ENCODE results near the gene SLC6A8.
A peak's percentile ranks its signal among the peaks of the same experiment; 100 is the strongest.

The SLC6A8 gene

GRCh38 chrX:153650959-153651358, 36.8 kb upstream of the SLC6A8 start:
- H3K9me3 ChIP-seq (ENCODE audit: insufficient read depth, low read depth, low read length), result no peaks in the 10 kb centered on the region

GRCh38 chrX:153651540-153652079, 36.1 kb upstream of the SLC6A8 start:
- Histone ChIP-seq H3K36me3 (ENCODE audit: insufficient read depth, low read depth, low read length) (no peaks in the 10 kb centered on the region), H3K4me1 (ENCODE audit: insufficient read depth, low read length) (no peaks in the 10 kb centered on the region), H3K27me3 (ENCODE audit: insufficient read depth, low read length) (peaks cover 29% of the 10 kb centered on the region), H3K9ac (ENCODE audit: low read depth, low read length) (no peak overlapping the region), H3K9me3 (ENCODE audit: insufficient read depth, low read depth, low read length) (no peaks in the 10 kb centered on the region), H3K27ac (ENCODE audit: low read length) (no peak overlapping the region), H3K4me3 (ENCODE audit: low read length) (no peak overlapping the region)

More at GRCh38 chrX:153650959-153651358, 36.8 kb upstream of the SLC6A8 start:
- H3K4me3 ChIP-seq (ENCODE audit: low read length), result no peak overlapping the region
- no peak overlapping the region for H3K9ac ChIP-seq (ENCODE audit: low read depth, low read length)
- peaks cover 36% of the 10 kb centered on the region for H3K27me3 ChIP-seq (ENCODE audit: insufficient read depth, low read length)
- H3K27ac ChIP-seq (ENCODE audit: low read length), result no peak overlapping the region
- H3K4me1 ChIP-seq (ENCODE audit: insufficient read depth, low read length), result no peaks in the 10 kb centered on the region
- H3K36me3 ChIP-seq (ENCODE audit: insufficient read depth, low read depth, low read length), result no peaks in the 10 kb centered on the region

- Histone ChIP-seq H3K9ac (ENCODE audit: low read depth, low read length) (no peak overlapping the region), H3K4me3 (ENCODE audit: low read length) (no peak overlapping the region), H3K9me3 (ENCODE audit: insufficient read depth, low read depth, low read length) (no peaks in the 10 kb centered on the region), H3K4me1 (ENCODE audit: insufficient read depth, low read length) (no peaks in the 10 kb centered on the region), H3K27ac (ENCODE audit: low read length) (no peak overlapping the region), H3K36me3 (ENCODE audit: insufficient read depth, low read depth, low read length) (no peaks in the 10 kb centered on the region), H3K27me3 (ENCODE audit: insufficient read depth, low read length) (peaks cover 11% of the 10 kb centered on the region)
These were observed 34.2 kb upstream of the SLC6A8 start for GRCh38 chrX:153653556-153653955.

GRCh38 chrX:153657161-153657560, 30.6 kb upstream of the SLC6A8 start:
- H3K27me3 ChIP-seq (ENCODE audit: insufficient read depth, low read length), result peaks cover 12% of the 10 kb centered on the region
- H3K27ac ChIP-seq (ENCODE audit: low read length), result no peak overlapping the region
- H3K9me3 ChIP-seq (ENCODE audit: insufficient read depth, low read depth, low read length), result no peaks in the 10 kb centered on the region
- no peak overlapping the region for H3K4me3 ChIP-seq (ENCODE audit: low read length)
- no peak overlapping the region for H3K9ac ChIP-seq (ENCODE audit: low read depth, low read length)
- no peaks in the 10 kb centered on the region for H3K36me3 ChIP-seq (ENCODE audit: insufficient read depth, low read depth, low read length)
- H3K4me1 ChIP-seq (ENCODE audit: insufficient read depth, low read length), result no peaks in the 10 kb centered on the region

GRCh38 chrX:153659268-153659667, 28.5 kb upstream of the SLC6A8 start:
- Histone ChIP-seq H3K9me3 (ENCODE audit: insufficient read depth, low read depth, low read length) (no peaks in the 10 kb centered on the region), H3K27me3 (ENCODE audit: insufficient read depth, low read length) (peaks cover 21% of the 10 kb centered on the region), H3K9ac (ENCODE audit: low read depth, low read length) (no peak overlapping the region), H3K4me3 (ENCODE audit: low read length) (no peak overlapping the region), H3K36me3 (ENCODE audit: insufficient read depth, low read depth, low read length) (no peaks in the 10 kb centered on the region), H3K4me1 (ENCODE audit: insufficient read depth, low read length) (no peaks in the 10 kb centered on the region), H3K27ac (ENCODE audit: low read length) (no peak overlapping the region)

- no peaks in the 10 kb centered on the region for H3K4me1 ChIP-seq (ENCODE audit: insufficient read depth, low read length)
- H3K9ac ChIP-seq (ENCODE audit: low read depth, low read length), result no peak overlapping the region
- no peak overlapping the region for H3K4me3 ChIP-seq (ENCODE audit: low read length)
- no peaks in the 10 kb centered on the region for H3K9me3 ChIP-seq (ENCODE audit: insufficient read depth, low read depth, low read length)
- H3K36me3 ChIP-seq (ENCODE audit: insufficient read depth, low read depth, low read length), result no peaks in the 10 kb centered on the region
- no peak overlapping the region for H3K27ac ChIP-seq (ENCODE audit: low read length)
- peaks cover 21% of the 10 kb centered on the region for H3K27me3 ChIP-seq (ENCODE audit: insufficient read depth, low read length)
These were observed 25.5 kb upstream of the SLC6A8 start for GRCh38 chrX:153662266-153662665.

- no peak overlapping the region for H3K9ac ChIP-seq (ENCODE audit: low read depth, low read length)
- no peak overlapping the region for H3K4me3 ChIP-seq (ENCODE audit: low read length)
- no peaks in the 10 kb centered on the region for H3K36me3 ChIP-seq (ENCODE audit: insufficient read depth, low read depth, low read length)
- H3K27me3 ChIP-seq (ENCODE audit: insufficient read depth, low read length), result peaks cover 21% of the 10 kb centered on the region
- no peaks in the 10 kb centered on the region for H3K9me3 ChIP-seq (ENCODE audit: insufficient read depth, low read depth, low read length)
- H3K4me1 ChIP-seq (ENCODE audit: insufficient read depth, low read length), result no peaks in the 10 kb centered on the region
- no peak overlapping the region for H3K27ac ChIP-seq (ENCODE audit: low read length)
These were observed 21.9 kb upstream of the SLC6A8 start for GRCh38 chrX:153665726-153666306.

GRCh38 chrX:153667281-153667955, 20.3 kb upstream of the SLC6A8 start:
- Histone ChIP-seq H3K27me3 (ENCODE audit: insufficient read depth, low read length) (peaks cover 9% of the 10 kb centered on the region; the same call in 1 of the 2 replicates), H3K36me3 (ENCODE audit: insufficient read depth, low read depth, low read length) (no peaks in the 10 kb centered on the region), H3K4me3 (ENCODE audit: low read length) (peak overlapping the region; percentile 51), H3K9me3 (ENCODE audit: insufficient read depth, low read depth, low read length) (no peaks in the 10 kb centered on the region), H3K9ac (ENCODE audit: low read depth, low read length) (no peak overlapping the region), H3K27ac (ENCODE audit: low read length) (no peak overlapping the region), H3K4me1 (ENCODE audit: insufficient read depth, low read length) (no peaks in the 10 kb centered on the region)

- Histone ChIP-seq H3K9ac (ENCODE audit: low read depth, low read length) (no peak overlapping the region), H3K36me3 (ENCODE audit: insufficient read depth, low read depth, low read length) (no peaks in the 10 kb centered on the region), H3K27me3 (ENCODE audit: insufficient read depth, low read length) (peaks cover 5% of the 10 kb centered on the region; the same call in 1 of the 2 replicates), H3K4me1 (ENCODE audit: insufficient read depth, low read length) (no peaks in the 10 kb centered on the region), H3K27ac (ENCODE audit: low read length) (no peak overlapping the region), H3K4me3 (ENCODE audit: low read length) (peak overlapping the region; percentile 51), H3K9me3 (ENCODE audit: insufficient read depth, low read depth, low read length) (no peaks in the 10 kb centered on the region)
These were observed 19.8 kb upstream of the SLC6A8 start for GRCh38 chrX:153667956-153668396.

- H3K27me3 ChIP-seq (ENCODE audit: insufficient read depth, low read length), result no peaks in the 10 kb centered on the region
- H3K36me3 ChIP-seq (ENCODE audit: insufficient read depth, low read depth, low read length), result no peaks in the 10 kb centered on the region
- H3K4me1 ChIP-seq (ENCODE audit: insufficient read depth, low read length), result no peaks in the 10 kb centered on the region
- H3K9ac ChIP-seq (ENCODE audit: low read depth, low read length), result no peak overlapping the region
- H3K27ac ChIP-seq (ENCODE audit: low read length), result no peak overlapping the region
- H3K4me3 ChIP-seq (ENCODE audit: low read length), result no peak overlapping the region
- no peaks in the 10 kb centered on the region for H3K9me3 ChIP-seq (ENCODE audit: insufficient read depth, low read depth, low read length)
These were observed 19.1 kb upstream of the SLC6A8 start for GRCh38 chrX:153668423-153669173.

GRCh38 chrX:153669174-153669890, 18.4 kb upstream of the SLC6A8 start:
- no peaks in the 10 kb centered on the region for H3K9me3 ChIP-seq (ENCODE audit: insufficient read depth, low read depth, low read length)
- H3K9ac ChIP-seq (ENCODE audit: low read depth, low read length), result no peak overlapping the region
- no peaks in the 10 kb centered on the region for H3K36me3 ChIP-seq (ENCODE audit: insufficient read depth, low read depth, low read length)
- no peaks in the 10 kb centered on the region; the same call in 1 of the 2 replicates for H3K27me3 ChIP-seq (ENCODE audit: insufficient read depth, low read length)
- no peaks in the 10 kb centered on the region; the same call in 1 of the 2 replicates for H3K4me1 ChIP-seq (ENCODE audit: insufficient read depth, low read length)
- H3K27ac ChIP-seq (ENCODE audit: low read length), result no peak overlapping the region
- no peak overlapping the region for H3K4me3 ChIP-seq (ENCODE audit: low read length)
